ENCODE results near the gene GFRA1.

GFRA1 gene

GRCh38 chr10:116186273-116186672 lies 86.7 kb downstream of the GFRA1 start:
- Histone ChIP-seq H3K4me1 (no peaks in the 10 kb centered on the region), H3K9me3 (no peaks in the 10 kb centered on the region), H3K4me3 (no peak overlapping the region), H3K27ac (no peak overlapping the region), H3K27me3 (no peaks in the 10 kb centered on the region), H3K36me3 (no peaks in the 10 kb centered on the region)
- TF ChIP-seq, protein P1, sequence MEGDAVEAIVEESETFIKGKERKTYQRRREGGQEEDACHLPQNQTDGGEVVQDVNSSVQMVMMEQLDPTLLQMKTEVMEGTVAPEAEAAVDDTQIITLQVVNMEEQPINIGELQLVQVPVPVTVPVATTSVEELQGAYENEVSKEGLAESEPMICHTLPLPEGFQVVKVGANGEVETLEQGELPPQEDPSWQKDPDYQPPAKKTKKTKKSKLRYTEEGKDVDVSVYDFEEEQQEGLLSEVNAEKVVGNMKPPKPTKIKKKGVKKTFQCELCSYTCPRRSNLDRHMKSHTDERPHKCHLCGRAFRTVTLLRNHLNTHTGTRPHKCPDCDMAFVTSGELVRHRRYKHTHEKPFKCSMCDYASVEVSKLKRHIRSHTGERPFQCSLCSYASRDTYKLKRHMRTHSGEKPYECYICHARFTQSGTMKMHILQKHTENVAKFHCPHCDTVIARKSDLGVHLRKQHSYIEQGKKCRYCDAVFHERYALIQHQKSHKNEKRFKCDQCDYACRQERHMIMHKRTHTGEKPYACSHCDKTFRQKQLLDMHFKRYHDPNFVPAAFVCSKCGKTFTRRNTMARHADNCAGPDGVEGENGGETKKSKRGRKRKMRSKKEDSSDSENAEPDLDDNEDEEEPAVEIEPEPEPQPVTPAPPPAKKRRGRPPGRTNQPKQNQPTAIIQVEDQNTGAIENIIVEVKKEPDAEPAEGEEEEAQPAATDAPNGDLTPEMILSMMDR (IDR thresholded peaks at IDR 0.05), result no peak
- DNase-seq, result no peak
- intact Hi-C loops (cut with DNase I; ENCODE audit: low total_unique reads), result no loop called here

- no peak overlapping the region for H3K27ac ChIP-seq
- no peak overlapping the region for H3K4me3 ChIP-seq
- intact Hi-C loops (cut with DNase I; ENCODE audit: low total_unique reads), result no loop called here
- H3K4me1 ChIP-seq, result no peaks in the 10 kb centered on the region
- TF ChIP-seq, protein P1 (IDR thresholded peaks at IDR 0.05), result no peak
- H3K36me3 ChIP-seq, result no peaks in the 10 kb centered on the region
- H3K9me3 ChIP-seq, result no peaks in the 10 kb centered on the region
- no peak for DNase-seq
- H3K27me3 ChIP-seq, result no peaks in the 10 kb centered on the region
These were observed 87.7 kb downstream of the GFRA1 start for GRCh38 chr10:116185199-116185867.

DNA sequence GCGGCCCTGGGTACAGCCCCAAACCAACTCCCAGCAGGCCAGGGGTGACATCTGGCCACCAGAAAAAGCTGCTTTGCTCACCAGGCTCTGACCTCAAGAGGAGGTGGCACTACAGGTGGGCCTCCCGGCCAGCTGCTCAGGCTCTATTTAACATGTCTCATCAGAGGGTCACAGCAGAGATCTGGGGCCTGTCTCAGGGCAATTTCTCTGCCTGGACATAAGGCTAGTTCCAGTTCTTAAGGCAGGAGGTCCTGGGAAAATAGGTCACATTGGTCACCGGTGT lies 88.6 kb downstream of the GFRA1 start:
- Histone ChIP-seq H3K4me1 (no peaks in the 10 kb centered on the region), H3K9me3 (no peaks in the 10 kb centered on the region), H3K4me3 (no peak overlapping the region), H3K27ac (no peak overlapping the region), H3K36me3 (no peaks in the 10 kb centered on the region), H3K27me3 (no peaks in the 10 kb centered on the region)
- TF ChIP-seq, protein P1 (IDR thresholded peaks at IDR 0.05), result no peak
- no peak for DNase-seq
- intact Hi-C loops (cut with DNase I; ENCODE audit: low total_unique reads), result no loop called here

DNA sequence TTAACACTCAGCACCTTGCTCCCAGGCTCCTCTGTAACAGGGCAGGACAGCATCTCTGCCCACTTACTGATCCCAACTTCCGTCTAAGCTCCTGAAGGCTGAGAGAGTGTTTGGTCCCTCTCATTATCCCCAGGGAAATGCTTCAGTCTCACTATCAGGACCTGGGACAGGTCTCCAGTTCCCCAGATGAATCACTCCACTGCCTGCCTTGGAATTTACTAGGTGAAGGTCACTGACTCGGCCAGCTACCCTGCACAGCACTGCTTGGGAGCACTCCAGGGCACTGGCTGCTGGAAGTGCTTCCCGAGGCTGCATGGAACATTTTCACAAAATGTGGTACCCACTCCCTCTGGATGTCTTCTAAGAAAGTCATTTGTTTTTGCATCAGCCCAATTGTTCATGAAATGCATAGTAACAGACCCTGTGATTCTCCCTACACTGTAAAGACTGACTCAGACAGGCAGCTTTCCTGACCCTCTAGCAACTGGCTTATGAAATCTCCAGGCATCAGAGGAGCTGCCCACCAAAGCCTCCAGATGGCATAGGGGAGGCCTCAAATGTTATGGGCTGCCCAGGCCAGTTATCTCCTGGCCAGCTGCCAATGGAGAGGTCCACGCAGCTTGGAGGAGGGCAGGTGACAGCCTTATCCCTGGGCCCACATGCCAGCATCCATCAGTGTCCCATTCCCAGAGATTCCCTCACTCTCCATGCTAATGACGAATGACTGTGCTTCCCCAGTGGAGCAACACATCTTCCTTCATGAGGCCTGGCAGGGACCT lies 89.1 kb downstream of the GFRA1 start:
- intact Hi-C loops (cut with DNase I; ENCODE audit: low total_unique reads), result no loop called here
- Histone ChIP-seq H3K9me3 (no peaks in the 10 kb centered on the region), H3K27ac (no peak overlapping the region), H3K4me3 (no peak overlapping the region), H3K27me3 (no peaks in the 10 kb centered on the region), H3K36me3 (no peaks in the 10 kb centered on the region), H3K4me1 (no peaks in the 10 kb centered on the region)
- TF ChIP-seq, protein P1 (IDR thresholded peaks at IDR 0.05), result no peak
- DNase-seq, result no peak

DNA sequence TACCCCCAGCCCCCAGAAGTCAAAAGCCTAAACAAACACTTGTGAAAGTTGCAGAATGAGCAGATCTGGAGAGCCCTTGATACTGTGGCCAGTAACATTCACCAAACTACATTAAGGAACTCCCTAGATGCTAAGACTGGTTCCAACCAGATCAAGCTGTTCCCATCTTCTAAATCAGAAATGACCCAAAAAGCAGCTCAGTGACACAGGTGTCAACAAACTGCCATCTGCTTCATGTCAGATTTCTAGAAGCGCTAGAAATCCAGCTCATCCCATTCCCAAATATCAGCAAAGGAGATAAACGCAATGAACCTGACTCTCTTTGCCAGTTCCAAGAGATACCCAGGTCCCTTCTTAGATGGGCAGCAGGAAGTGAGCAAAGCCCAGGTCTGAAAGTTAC lies 90.6 kb downstream of the GFRA1 start:
- H3K36me3 ChIP-seq, result no peaks in the 10 kb centered on the region
- no peaks in the 10 kb centered on the region for H3K9me3 ChIP-seq
- no peak overlapping the region for H3K4me3 ChIP-seq
- H3K27me3 ChIP-seq, result no peaks in the 10 kb centered on the region
- no peaks in the 10 kb centered on the region for H3K4me1 ChIP-seq
- intact Hi-C loops (cut with DNase I; ENCODE audit: low total_unique reads), result no loop called here
- TF ChIP-seq, protein P1 (IDR thresholded peaks at IDR 0.05), result no peak
- no peak for DNase-seq
- H3K27ac ChIP-seq, result no peak overlapping the region
